G401 (cell line): Measurements from ENCODE around the gene MTUS2. TPM values are rescaled to one million over a fixed set of nuclear protein-coding genes. Genes with fewer than 3 reads are reported as not detected.

ENCODE experiments used
- DNase-seq: peaks from one replicate; pipeline ENCODE4 v3.0.0-alpha.2; 2015; ENCODE audit warnings: low spot score
- in situ Hi-C: cut with HindIII; loops from 2 replicates; pipeline ENCODE4 v1.10.0; 2016; ENCODE audit warnings: low sequenced_read_pairs, mixed read lengths
- total RNA-seq: library from RNA; depleted of rRNA; stranded (reverse); fragments of >200 nt; shearing (Covaris generic); gene quantifications from 2 replicates; pipeline ENCODE4 v1.2.3, GENCODE V29; 2014

MTUS2 gene
- total RNA-seq, 1 experiment from 2014 or later = not detected

DNA sequence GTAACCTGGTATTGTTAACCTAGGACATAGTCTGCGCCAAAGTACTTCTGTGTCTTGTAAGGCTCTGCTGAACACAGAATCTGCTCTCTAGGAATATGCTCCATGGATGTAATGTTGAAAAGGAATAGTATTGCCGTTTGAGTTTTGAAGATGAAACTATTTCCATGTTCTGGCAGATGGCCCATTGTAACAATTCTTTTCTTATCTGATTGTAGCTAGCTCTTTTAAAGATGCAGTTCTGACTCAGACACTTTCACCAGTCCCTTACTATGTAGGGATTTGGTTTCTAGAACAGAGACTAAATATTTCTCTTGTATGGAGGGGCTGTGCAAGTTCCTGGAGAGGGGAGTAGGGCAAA is 185.6 kb downstream of the MTUS2 start:
- no peak for DNase-seq
- in situ Hi-C loops = no loop called here

GRCh38 chr13:29006359-29006850 is 186.3 kb downstream of the MTUS2 start:
- in situ Hi-C loops = no loop called here
- DNase-seq = no peak

GRCh38 chr13:29008296-29008695 is 188.2 kb downstream of the MTUS2 start:
- no peak for DNase-seq

GRCh38 chr13:29020314-29020713 is 200.2 kb downstream of the MTUS2 start:
- in situ Hi-C loops = no loop called here
- no peak for DNase-seq

More at GRCh38 chr13:29008296-29008695, 188.2 kb downstream of the MTUS2 start:
- in situ Hi-C loops = no loop called here

DNA sequence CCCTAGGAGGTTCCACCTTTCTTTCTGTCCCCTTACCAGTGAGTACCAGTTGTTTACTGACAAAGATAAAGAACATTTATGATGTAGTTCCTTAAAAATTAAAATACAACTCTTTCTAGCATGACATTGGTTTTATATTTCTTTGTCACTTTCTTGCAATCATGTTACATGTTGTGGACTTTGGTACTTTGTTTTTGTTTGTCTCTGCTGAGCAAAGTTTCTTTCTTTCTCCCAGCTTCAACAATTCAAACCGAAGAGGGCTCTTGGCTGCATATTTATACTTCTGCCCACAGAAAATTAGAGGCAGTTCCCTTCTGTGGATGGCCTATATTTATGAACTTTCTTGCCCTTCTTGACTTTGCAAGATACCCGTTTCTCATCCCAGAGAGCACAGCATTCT is 201.2 kb downstream of the MTUS2 start:
- in situ Hi-C loops = no loop called here
- no peak for DNase-seq

- no peak for DNase-seq
- in situ Hi-C loops = no loop called here
Measured at GRCh38 chr13:29021717-29022116, 201.6 kb downstream of the MTUS2 start.

GRCh38 chr13:29022410-29022809 is 202.3 kb downstream of the MTUS2 start:
- DNase-seq = no peak
- in situ Hi-C loops = no loop called here

DNA sequence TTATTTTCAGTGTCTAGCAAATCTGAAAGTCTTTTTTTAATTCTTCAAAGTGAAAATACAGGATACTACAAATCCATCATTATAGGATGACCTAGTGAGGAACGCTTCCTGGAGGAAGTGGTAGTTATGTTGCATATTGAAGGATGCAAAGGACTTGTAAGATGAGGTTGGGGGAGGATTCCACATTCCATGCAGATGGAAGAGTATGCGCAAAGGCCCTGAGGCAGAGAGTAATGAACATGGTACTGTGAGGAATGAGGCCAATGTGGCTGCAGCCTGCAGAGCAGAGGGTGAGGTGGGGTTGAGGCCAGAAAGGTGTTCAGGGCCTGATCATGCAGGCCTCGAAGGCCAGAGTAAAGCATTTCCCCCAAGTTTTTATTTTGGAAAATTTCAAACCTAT is 202.8 kb downstream of the MTUS2 start:
- DNase-seq = no peak
- in situ Hi-C loops = no loop called here

DNA sequence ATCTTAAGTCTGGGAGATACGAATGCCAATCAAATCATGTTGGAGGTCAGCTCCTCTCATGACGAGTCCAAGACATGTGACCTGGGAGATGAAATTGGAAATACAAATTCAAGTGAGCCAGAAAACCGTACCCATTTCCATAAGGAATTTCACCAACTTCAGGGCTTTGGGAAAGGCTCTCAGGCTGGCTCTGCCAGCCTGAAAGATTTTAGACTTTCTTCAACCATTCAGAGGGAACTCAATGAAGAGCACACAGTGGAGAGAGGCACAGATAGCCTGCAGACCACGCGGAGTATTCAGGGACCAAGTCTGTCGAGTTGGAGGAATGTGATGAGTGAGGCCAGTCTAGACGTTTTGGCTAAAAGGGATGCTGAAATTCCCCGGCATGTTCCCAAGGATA is 204.6 kb downstream of the MTUS2 start:
- in situ Hi-C loops = no loop called here
- DNase-seq = no peak

- in situ Hi-C loops = no loop called here
- DNase-seq = no peak
Measured at GRCh38 chr13:29028868-29029267, 208.7 kb downstream of the MTUS2 start.

GRCh38 chr13:29038700-29039099 is 218.6 kb downstream of the MTUS2 start:
- in situ Hi-C loops = no loop called here
- DNase-seq = no peak

GRCh38 chr13:29039212-29039611 is 219.1 kb downstream of the MTUS2 start:
- no peak for DNase-seq
- in situ Hi-C loops = no loop called here

DNA sequence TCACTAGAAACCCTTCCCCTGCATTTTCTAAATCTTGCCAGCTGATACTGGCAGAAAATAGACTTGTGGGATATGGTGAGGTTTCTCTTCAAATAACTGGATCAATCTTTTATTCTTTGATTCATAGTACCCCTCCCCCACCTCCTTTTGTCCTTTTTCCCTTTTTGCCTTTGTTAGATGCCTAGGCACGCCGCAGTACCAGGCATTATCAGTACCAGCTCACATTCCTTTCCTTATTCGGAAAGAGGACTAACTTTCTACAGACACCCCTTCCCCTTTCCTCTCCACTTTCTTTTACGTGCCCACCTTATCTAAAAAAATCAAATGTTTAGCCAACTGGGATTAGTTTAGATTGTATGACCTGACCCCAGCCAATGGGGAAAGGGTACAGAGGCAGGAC is 226.4 kb downstream of the MTUS2 start:
- DNase-seq = no peak
- in situ Hi-C loops = no loop called here

GRCh38 chr13:29049524-29049923 is 229.4 kb downstream of the MTUS2 start:
- in situ Hi-C loops = no loop called here
- DNase-seq = no peak

GRCh38 chr13:29050719-29051118 is 230.6 kb downstream of the MTUS2 start:
- no peak for DNase-seq
- in situ Hi-C loops = no loop called here

DNA sequence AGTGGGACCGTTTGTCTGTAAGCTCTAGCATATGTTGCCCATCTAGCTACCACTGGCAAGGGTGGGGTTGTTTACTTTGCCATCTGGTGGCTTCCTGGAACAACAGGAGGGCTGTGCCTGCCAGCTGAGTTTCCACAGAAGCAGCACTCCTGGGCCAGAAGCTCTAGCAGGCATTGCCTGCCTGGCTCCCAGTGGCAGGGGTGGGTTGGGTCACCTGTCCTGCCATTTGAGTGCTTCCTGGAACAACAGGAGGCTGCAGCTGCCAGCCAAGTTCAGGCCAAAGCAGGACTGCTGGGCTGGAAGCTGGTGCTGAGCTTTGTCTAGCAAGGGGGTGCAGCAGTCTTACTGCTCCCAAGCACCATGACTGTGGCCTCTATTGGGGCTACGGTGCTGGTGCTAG is 239.7 kb downstream of the MTUS2 start:
- in situ Hi-C loops = no loop called here
- peak; percentile 9 for DNase-seq

DNA sequence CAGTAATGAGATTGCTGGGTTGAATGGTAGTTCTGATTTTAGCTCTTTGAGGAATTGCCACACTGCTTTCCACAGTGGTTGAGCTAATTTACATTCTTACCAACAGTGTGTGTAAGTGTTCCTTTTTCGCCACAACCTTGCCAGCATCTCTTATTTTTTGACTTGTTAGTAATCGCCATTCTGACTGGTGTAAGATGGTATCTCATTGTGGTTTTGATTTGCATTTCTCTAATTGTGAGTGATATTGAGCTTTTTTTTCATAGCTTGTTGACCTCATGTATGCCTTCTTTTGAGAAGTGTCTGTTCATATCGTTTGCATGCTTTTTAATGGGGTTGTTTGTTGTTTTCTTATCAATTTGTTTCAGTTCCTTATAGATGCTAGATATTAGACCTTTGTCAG is 245.0 kb downstream of the MTUS2 start:
- in situ Hi-C loops = no loop called here
- no peak for DNase-seq

DNA sequence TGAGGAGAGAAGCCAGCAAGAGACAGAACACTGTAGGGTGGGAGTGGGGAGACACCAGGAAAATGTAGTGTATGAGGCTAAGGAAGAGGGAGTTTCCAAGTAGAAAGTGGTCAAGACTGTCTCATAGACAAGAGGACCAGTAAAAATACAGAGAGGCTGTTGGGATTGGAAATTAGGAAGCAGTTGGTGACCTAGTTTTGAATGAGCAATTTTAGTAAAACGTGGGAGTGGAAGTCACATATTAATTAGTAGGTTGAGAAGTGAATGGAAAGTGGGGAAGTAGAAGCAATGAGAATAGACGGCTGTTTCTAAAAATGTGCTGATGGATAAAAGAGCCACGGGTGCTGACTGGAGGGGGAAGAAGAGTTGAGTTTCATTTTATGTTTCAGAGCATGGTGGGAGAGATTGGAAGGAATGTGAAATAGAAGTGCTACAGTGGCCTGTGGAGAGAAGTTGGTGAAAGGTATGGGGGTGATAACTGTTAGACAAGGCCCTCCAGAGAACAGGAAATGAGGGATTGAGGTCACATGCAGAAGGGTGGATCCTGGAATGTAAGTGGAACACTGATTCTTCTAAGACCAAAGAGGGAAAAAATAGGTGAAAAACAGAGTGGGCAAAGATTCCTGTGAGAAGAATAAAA is 247.3 kb downstream of the MTUS2 start:
- DNase-seq = peak; percentile 72
- in situ Hi-C loops = no loop called here

GRCh38 chr13:29073755-29074154 is 253.6 kb downstream of the MTUS2 start:
- in situ Hi-C loops = no loop called here
- no peak for DNase-seq

- DNase-seq = no peak
- in situ Hi-C loops = no loop called here
Measured at GRCh38 chr13:29077051-29077813, 257.1 kb downstream of the MTUS2 start.

- no peak for DNase-seq
- in situ Hi-C loops = no loop called here
Measured at GRCh38 chr13:29081036-29081435, 260.9 kb downstream of the MTUS2 start.
